Effector memory CD4-positive, alpha-beta T cell (primary cell): ENCODE data around the gene ANO7.

Source experiments
- DNase-seq, 3 donors: peaks; one replicate each; pipeline ENCODE4 v3.0.0-alpha.2; 2020
- H3K27ac ChIP-seq: 2 replicates; pipeline ENCODE4 v1.7.0; 2013; ENCODE audit warnings: mild to moderate bottlenecking, low read length, moderate library complexity; ENCODE audit not compliant: insufficient read depth, poor library complexity, severe bottlenecking
- H3K27me3 ChIP-seq: replicated peaks from 2 replicates; pipeline ENCODE4 v1.7.0; 2013; ENCODE audit warnings: mild to moderate bottlenecking, low read length; ENCODE audit not compliant: insufficient read depth, control insufficient read depth, poor library complexity, severe bottlenecking
- H3K36me3 ChIP-seq: 2 replicates; pipeline ENCODE4 v1.7.0; 2013; ENCODE audit warnings: mild to moderate bottlenecking, low read length, moderate library complexity; ENCODE audit not compliant: control insufficient read depth, insufficient read depth
- H3K4me1 ChIP-seq: 2 replicates; pipeline ENCODE4 v1.7.0; 2013; ENCODE audit warnings: low read length, mild to moderate bottlenecking; ENCODE audit not compliant: control insufficient read depth, insufficient read depth, poor library complexity, severe bottlenecking
- H3K4me3 ChIP-seq: 2 replicates; pipeline ENCODE4 v1.7.0; 2013; ENCODE audit warnings: low read length, low read depth, mild to moderate bottlenecking; ENCODE audit not compliant: insufficient read depth, poor library complexity, severe bottlenecking
- H3K9me3 ChIP-seq: 2 replicates; pipeline ENCODE4 v1.7.0; 2013; ENCODE audit warnings: mild to moderate bottlenecking, low read length, moderate library complexity; ENCODE audit not compliant: control insufficient read depth

ANO7 gene

DNA sequence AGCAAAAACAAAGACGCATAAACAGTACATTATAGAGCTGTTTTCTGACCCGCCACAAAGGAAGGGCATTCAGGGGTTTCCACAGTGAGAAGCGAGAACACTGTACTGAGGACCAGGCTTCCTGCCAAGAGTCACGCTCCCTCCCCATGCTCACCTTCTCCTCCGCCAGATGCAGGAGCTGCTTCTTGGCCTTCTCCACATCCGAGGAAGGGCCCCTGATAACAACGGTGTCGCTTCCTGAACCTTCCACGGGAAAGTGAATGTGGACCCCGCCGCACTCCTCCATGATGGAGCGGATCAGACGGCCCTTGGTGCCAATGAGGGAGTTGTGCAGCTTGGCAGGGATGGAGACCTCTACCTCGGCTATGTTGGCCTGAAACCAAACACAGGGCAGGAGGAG lies 53.8 kb downstream of the ANO7 start:
- no peaks in the 10 kb centered on the region for H3K27me3 ChIP-seq

DNA sequence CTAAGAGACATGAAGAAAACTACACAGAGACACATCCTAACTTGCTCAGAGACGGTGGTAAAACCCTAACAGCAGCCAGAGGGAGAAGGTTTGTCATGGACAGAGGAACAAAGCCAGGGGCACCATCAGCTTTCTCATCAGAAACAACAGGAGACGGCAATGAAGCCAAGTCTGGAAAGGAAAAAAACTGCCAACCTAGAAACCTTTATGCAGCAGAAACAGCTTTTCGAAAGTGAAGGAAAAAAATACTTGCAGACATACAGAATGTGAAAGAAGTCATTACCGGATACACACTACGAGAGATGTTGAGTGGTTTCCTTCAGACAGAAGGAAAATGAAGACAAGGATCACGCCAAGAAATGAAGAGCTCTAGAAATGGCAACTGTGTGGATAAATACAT lies 55.9 kb downstream of the ANO7 start:
- H3K27ac ChIP-seq, result no peak overlapping the region
- peaks cover 93% of the 10 kb centered on the region for H3K36me3 ChIP-seq
- no peak overlapping the region for H3K4me3 ChIP-seq
- no peaks in the 10 kb centered on the region for H3K4me1 ChIP-seq
- H3K9me3 ChIP-seq, result no peaks in the 10 kb centered on the region
- no peak for DNase-seq
- no peaks in the 10 kb centered on the region for H3K27me3 ChIP-seq

More for the DNA sequence above, 53.8 kb downstream of the ANO7 start:
- Histone ChIP-seq H3K4me3 (no peak overlapping the region), H3K9me3 (no peaks in the 10 kb centered on the region), H3K27ac (no peak overlapping the region), H3K36me3 (peaks cover 93% of the 10 kb centered on the region), H3K4me1 (no peaks in the 10 kb centered on the region)
- no peak for DNase-seq

- Histone ChIP-seq H3K36me3 (peaks cover 93% of the 10 kb centered on the region), H3K27ac (no peak overlapping the region), H3K9me3 (no peaks in the 10 kb centered on the region), H3K27me3 (no peaks in the 10 kb centered on the region), H3K4me1 (no peaks in the 10 kb centered on the region), H3K4me3 (no peak overlapping the region)
- DNase-seq, result no peak
Measured at GRCh38 chr2:241248289-241248688, 59.8 kb downstream of the ANO7 start.

DNA sequence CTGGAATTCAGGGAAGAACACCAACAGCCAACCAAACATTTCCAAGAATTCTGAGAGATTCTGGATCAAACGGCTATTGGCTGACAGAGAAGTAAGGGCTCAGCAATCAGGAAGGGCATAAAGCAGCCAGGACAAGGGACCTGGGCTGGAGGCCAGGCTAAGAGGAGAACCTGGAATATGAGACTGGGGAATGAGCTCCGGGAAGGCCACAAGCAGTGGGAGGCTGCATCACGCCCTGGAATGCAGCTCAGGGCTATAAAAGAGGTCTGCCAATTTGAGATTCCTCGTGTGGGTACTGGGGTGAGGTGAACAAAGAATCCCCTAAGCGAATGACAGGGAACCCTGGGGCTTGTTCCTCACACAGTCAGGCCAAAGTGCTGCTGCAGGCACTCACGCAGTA lies 60.4 kb downstream of the ANO7 start:
- no peak for DNase-seq
- Histone ChIP-seq H3K36me3 (peaks cover 94% of the 10 kb centered on the region), H3K4me3 (no peak overlapping the region), H3K4me1 (no peaks in the 10 kb centered on the region), H3K27ac (no peak overlapping the region), H3K27me3 (no peaks in the 10 kb centered on the region), H3K9me3 (no peaks in the 10 kb centered on the region)

DNA sequence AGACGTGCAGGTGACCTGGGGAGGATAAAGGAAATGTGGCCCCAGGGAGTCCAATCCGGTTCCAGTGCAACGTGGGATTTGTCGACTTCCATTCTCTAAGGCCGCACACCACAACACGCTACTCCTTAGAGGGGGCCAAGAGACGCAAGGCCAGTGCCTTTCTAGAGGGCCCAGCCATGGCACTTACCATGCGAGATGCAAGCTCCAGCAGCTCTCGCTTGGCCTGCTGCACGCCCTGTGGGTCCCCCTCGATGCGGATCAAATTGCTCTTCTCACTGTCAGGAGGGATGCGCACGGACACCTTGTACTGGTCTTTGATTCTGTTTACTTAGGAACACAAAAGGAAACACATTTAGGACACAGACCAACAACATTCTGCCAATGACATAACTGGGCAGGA lies 61.2 kb downstream of the ANO7 start:
- H3K27me3 ChIP-seq, result no peaks in the 10 kb centered on the region
- DNase-seq, result no peak
- H3K4me3 ChIP-seq, result no peak overlapping the region
- H3K36me3 ChIP-seq, result peaks cover 94% of the 10 kb centered on the region
- H3K9me3 ChIP-seq, result no peaks in the 10 kb centered on the region
- H3K4me1 ChIP-seq, result no peaks in the 10 kb centered on the region
- H3K27ac ChIP-seq, result no peak overlapping the region

GRCh38 chr2:241252778-241253475 lies 64.5 kb downstream of the ANO7 start:
- Histone ChIP-seq H3K27me3 (no peaks in the 10 kb centered on the region), H3K4me1 (no peaks in the 10 kb centered on the region), H3K9me3 (no peaks in the 10 kb centered on the region), H3K36me3 (peaks cover 94% of the 10 kb centered on the region), H3K4me3 (no peak overlapping the region), H3K27ac (no peak overlapping the region)
- DNase-seq, result no peak

DNA sequence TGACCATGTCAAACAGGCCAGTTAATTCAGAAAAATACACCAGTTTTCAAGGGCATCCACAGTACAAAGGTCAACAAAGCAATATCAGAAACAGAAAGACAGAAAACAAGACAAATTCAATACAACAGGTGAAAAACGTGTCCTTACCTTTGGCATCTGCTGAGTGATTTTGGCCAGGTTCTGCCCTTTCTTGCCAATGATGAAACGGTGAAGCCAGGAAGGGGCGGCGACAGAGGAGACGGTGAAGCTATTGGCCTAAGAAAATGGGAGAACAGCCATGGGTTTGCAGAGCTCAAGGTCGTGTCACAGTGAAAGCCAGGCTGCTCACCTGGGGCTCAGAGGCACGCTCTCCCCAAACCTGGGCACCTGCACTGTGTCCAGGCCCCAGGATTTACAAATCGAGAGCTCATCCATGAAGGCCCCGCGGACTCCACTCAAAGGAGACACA lies 66.5 kb downstream of the ANO7 start:
- Histone ChIP-seq H3K4me3 (no peak overlapping the region), H3K27ac (no peak overlapping the region), H3K4me1 (no peaks in the 10 kb centered on the region), H3K27me3 (no peaks in the 10 kb centered on the region), H3K9me3 (no peaks in the 10 kb centered on the region), H3K36me3 (peaks cover 74% of the 10 kb centered on the region)
- no peak for DNase-seq

DNA sequence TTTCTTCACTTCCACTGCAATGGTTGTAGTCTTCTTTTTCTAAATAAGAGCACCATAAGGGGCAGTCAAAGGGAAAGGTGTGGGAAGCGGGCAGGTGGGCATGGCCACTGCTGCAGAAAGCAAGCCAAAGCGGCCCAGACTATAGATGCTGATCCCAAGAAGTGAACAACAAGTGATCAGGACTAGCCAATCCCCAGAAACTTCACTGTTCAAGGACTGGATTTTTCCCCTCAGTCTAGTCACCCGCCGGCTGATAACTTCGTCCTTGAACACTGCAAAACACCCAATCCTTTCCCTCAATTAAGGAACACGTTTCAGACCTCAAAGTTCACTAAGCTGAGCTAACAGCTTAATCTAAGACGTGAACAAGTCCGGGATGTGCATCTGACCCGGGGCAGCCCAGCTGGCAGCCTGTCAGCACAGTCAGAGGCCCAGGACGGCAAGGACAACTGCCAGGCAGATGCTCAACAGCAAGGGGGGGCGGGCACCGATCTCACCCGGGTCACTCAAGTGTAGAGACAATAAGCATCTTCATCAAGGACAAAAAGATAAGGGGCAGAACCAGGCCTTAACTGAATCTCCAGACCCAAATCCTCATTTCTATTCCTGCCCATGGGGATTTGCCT lies 67.2 kb downstream of the ANO7 start:
- Histone ChIP-seq H3K27me3 (no peaks in the 10 kb centered on the region), H3K36me3 (peaks cover 74% of the 10 kb centered on the region), H3K4me1 (no peaks in the 10 kb centered on the region), H3K4me3 (no peak overlapping the region), H3K27ac (no peak overlapping the region), H3K9me3 (no peaks in the 10 kb centered on the region)
- no peak for DNase-seq

DNA sequence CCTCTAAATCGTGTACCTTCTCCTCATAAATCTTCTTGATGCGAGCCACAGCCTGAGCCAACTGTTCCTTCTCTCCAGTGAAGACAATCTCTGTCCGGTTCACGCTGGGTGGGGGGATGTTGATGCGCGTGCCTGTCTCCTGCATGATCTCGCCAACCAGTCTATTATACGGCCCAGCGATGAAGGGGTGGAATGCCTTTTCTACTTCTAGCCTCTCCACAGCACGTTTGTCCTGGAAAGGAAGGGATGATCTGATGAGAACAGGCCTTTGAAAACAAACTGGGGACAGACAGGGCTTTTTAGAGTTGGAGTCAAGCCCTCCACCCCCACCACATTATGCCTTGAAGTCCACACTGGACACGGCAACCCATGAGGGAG lies 67.7 kb downstream of the ANO7 start:
- no peaks in the 10 kb centered on the region for H3K27me3 ChIP-seq
- H3K9me3 ChIP-seq, result no peaks in the 10 kb centered on the region
- no peak overlapping the region for H3K4me3 ChIP-seq
- DNase-seq, result no peak
- H3K36me3 ChIP-seq, result peaks cover 75% of the 10 kb centered on the region
- no peaks in the 10 kb centered on the region for H3K4me1 ChIP-seq
- H3K27ac ChIP-seq, result no peak overlapping the region

DNA sequence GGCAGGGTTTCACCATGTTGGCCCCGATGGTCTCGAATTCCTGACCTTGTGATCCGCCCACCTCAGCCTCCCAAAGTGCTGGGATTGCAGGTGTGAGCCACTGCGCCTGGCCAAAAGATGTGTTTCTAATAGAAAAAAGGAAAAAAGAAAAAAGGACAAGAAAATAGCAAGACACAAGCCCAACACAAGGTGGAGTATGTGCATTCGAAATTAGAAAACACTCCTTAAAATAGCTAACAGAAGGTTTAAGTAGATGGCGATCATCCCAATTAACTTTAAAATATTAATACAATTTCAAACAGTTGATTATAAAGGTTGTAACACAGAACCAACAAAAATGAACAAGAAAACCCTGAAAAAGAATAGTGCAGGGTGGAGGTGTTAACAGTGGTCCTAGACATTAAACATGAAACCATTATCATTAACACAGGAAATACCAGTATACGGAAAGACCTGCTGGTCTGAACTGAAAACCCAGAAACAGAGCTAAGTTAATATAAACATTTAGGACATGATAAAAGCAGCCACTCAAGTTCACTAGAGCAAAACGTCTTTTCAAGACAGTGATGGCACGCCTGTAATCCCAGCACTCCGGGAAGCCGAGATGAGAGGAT lies 69.0 kb downstream of the ANO7 start:
- Histone ChIP-seq H3K27me3 (no peaks in the 10 kb centered on the region), H3K36me3 (peaks cover 74% of the 10 kb centered on the region), H3K4me1 (no peaks in the 10 kb centered on the region), H3K27ac (no peak overlapping the region), H3K4me3 (no peak overlapping the region), H3K9me3 (no peaks in the 10 kb centered on the region)
- no peak for DNase-seq
